HG03520 (cell line): ENCODE measurements around the gene PASD1.

Source experiments
- ATAC-seq: cut with Tn5 transposase; IDR thresholded peaks from one replicate; pipeline ENCODE4 v1.9.1; 2021; ENCODE audit warnings: mild to moderate bottlenecking, moderate library complexity; ENCODE audit not compliant: unreplicated experiment

The PASD1 gene

DNA sequence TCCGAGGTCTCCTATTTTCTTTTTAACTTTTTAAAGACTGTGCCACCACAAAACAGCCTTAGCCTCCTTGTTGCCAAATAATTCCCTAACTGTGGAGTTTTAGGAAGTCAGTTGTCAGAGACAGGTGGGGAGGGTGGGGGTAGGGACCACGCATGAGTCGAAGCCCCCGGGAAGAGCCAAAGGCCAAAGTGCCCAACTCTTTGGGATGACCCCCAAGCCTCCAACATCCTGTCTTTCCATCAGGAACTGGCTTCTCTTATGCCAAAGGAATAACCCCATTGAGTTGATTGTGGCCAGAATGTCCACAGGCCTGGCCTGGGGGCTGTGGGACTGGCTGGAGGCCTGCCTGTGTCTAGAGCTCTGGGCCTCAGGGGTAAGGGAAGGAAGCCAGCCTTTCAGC lies 137.6 kb downstream of the PASD1 start:
- ATAC-seq = no peak

DNA sequence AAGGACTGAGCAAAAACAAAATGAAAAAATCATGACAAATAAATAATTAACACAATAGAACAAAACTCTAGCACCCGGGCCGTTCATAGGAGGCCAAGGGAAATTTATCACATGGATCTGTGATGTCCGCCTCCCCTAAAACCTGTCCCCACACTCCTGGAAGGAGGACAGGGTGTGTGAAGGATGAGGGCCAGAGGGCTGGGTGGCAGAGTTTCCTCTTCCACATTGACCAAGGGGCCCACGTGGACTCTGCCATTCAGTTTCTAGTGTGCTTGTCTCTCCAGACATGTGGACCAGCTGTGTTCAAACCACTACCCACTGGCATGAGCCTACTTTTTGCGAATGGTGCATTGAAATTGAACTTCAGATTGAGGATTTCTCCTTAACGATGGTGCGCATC lies 138.1 kb downstream of the PASD1 start:
- no peak for ATAC-seq

DNA sequence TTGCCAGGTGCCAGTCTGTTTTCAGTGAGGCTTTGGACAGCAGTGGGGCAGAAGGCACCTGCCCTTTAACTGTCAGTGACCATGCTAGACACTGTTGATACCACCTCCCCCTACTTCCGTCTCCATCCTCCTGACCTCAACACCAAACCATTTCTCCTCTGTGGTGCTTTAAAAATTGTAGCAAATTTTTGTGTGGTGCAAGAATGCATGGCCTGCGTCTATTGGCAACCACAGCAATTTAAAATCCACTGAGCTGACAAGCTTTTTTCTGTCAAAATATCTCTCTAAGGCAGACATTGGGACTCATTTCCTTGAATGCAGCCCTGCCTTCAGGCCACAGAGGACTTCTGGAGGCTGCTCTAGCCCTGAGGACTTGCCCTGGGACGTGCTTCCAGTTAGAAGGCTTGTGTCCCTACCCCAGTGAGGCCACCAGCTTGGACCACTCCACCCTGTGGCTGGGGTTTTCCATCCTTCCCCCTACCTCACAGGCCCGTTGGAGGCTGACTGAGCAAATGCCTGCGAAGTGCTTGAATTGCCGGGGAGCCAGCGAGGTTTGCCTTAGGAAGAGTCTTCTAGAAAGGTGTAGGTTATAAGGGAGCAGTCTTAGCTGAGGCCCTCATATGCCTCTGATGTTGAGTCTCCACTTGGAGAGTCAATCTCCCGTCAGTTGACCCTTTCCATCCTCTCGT lies 138.7 kb downstream of the PASD1 start:
- no peak for ATAC-seq

DNA sequence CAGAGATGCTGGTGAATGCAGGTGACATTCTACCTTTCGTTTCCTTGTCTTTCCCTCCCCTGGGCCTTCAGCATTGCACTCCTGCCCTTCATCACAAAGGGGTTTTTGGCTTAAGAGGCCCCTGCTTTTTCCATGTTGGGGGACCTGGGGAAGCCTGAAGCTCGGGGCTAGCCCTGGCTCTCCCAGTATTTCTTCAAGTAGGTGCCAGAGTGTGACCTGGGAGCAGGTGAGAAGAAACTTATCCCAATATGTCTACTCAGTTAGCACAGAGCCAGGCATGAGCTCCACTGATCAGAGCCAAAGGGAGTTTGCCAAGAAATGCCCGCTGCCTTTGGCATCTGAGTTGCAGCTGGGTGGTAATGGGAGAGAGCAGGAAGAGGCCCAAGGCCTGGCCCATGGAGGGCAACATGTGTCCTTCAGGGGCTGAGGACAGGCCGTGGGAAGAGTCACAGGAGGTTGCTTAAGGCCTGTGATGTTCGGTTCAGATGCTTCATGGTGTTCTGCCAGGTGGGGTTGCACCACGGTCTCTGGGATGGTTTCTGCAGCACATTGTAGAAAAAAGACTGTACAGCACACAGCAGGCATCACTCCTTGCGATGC lies 139.4 kb downstream of the PASD1 start:
- ATAC-seq = no peak

DNA sequence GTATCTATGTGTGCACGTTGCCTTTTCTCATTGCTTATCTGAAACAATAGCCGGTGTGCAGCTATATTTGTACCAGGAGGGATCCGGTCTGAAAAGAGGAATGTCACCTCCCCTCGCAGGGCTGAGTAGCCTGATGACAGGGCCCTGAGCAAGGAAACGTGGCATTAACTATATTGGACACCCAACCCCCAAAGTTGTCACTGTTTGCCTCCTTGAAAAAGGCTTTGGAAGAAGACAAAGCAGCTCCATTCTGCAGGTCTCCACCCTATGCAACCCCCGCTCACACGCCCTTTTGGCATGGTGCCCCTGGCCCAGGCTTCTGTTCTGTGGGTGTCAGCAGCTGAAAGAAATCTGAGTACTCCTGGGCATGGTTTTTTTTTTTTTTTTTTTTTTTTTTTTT lies 140.0 kb downstream of the PASD1 start:
- ATAC-seq = no peak

DNA sequence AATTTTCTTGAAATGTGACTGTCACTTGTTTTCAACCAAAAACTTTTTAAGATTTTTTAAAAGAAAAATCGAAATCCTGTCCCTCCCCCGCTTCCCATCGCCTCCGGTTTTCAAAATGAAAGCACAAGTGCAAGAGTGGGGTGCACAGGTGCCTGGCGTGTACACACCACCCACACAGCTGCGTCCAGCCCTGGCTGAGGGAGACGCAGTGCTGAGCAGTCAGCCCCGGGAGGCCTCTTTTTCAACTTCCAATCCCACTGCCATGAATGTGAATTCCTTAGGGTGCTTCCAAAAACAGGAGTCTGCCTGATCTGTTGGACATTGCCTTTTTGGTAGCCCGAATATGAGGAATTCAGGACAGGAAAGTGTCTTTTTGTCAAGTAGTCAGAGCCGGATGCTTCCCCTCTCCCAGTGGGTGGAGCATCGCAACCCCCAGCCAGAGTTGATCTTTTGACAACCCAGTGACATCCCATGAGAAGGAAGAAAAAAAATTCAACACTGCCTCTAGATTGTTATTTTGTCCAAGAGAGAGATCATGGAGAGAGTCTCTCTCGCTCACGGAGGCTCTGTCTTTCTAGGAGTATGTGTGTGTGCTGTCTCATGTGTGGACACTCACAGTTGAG lies 140.7 kb downstream of the PASD1 start:
- ATAC-seq = no peak

DNA sequence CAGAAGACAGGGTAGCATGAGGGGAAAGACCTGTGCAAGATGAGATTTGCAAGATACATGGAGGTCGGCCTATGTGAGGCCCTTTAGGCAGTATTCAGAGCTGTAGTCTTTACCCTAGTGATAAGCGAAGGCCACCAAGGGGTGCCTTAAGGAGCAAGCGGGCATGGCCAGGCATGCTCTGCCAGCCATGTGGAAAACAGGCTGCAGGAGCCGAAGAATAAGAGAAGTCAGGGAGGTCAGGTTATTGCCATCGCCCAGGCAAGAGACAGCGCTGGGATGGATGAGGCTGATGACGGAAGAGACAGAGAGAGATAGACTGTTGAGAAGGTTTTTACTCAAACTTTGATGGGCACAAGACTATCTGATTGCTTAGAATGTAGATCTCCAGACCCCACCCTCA lies 145.3 kb downstream of the PASD1 start:
- ATAC-seq = no peak

DNA sequence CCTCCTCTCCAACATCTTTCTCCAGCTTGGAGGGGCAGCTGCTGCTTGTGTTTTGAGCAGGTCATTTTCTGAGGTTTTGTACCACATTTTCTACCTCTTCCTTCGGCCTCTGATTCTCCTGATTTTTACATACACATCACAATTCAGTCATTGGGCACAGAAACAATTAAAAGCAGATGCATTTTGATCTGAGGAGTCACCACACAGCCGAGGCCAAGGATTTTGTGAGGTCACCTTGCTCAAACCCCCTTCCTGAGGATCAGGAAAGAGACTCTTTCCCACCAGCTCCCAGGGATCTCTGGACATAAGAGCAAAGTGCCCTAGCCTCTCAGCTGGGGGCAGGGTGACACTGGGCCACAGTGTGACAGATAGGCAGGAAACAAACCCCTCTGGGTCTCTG lies 147.0 kb downstream of the PASD1 start:
- ATAC-seq = no peak

DNA sequence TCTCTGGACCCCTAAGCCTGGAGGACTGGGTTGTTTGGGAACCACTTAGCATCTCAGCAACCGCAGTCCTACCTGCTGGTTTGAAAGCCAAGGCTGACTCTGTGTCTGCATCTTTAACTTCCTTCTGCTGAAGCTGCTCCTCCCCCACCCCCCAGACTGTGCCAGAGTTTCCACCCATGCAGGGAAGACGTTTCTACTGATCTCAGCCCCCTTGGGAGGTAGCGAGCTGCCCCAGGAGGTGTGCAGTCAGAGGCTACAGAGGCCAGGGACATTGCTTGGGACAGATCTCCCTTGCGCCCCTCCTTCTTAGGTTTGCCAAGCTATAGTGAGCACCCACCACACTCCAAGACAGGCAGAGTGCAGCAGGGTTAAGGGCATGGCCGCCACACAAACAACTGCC lies 147.7 kb downstream of the PASD1 start:
- ATAC-seq = no peak

DNA sequence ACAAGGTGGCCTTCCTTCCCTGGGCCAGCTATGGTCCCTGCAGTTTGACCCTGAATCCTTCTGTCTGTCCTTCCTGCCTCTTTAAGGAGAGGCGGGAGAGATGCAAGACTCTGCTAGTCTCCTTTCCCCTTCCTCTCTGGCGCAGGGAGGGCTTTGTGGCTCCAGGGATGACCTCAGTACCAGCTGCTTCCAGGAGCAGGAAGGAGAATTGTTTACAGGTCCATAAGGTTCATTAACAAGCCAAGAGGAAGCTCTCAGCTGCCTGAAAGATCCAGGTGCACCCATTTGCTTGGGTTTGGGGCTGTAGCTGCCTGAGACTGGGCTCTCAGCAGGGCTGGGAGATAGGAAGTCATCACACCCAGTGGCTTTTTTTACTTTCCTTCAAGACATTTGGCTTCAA lies 148.3 kb downstream of the PASD1 start:
- no peak for ATAC-seq

DNA sequence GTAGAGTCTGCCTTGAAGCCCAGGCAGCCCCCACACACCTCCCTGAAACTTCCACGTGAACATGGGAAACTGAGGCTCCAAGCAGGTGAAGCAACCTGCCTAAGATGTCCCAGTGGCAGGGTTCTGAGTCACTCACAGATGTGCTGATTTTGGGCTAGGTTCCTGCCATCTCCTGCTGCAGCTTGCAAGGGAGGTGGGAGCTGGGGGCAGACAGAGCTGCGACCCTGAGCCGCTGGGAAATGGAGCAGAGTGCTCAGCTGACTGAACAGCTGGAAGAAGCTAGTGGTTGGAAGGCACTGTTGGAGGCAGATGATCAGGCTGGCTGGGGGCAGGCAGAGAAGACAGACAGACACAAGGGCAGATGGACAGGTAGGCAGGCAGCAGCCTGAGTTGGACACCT lies 148.8 kb downstream of the PASD1 start:
- ATAC-seq = no peak

DNA sequence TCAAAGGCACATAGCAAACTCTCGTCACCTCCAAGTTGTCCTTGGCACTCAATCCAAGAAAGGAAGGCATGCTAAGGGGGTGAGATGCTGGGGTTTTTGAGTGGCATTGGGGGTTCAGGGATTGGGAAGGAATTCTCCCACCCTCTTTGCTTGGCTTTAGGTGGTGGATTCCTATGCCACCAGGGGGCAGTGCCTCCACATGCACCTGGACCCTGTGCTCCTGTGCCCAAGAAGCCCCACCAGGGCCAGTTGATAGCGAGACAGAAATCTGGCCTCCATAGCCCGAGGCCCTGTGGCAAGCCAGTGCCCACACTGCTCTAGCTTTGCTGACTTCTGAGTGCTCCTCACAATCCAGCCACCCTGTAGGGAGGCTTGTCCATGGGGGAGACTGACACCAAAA lies 150.4 kb downstream of the PASD1 start:
- ATAC-seq = no peak

DNA sequence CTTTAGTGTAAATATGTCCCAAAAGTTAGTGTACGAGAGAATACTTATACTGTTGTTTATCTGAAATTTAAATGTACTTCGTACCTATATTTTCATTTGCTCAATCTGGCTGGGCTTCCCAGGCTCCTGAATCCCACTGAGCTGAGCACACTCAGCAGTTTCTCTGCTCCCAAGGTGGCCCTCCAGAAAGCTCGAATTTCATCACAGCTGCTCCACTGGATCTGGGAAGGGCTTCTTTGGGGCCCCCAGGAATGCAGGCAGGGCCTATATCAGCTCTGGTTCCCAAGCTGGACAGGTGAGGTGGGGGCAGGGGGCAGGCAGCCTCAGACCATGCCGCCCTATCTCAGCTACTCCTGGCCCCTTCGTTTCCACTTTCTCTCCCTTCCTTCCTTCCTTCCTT lies 150.9 kb downstream of the PASD1 start:
- ATAC-seq = no peak

DNA sequence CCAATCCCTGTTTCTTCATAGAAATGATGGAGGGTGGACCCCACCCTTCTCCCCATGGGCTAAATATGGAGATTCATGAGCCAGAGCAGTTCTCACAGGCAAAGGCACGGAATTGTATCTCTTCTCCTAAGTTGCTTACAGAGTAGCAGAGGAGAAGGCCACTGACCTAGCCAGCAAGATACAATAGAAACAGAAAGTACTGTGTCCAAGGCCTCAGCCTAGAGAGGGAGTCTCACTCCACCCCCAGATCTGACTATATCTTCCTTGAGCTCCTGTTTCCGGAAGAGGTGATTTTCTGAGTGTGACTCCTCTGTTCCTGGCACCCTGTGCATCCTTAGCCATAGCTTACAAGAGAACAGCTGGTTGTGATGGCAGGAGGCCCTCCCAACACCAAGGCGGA lies 152.3 kb downstream of the PASD1 start, which contains the start of gene FATE1:
FATE1 (plus strand) TSS at position 284 of the 400 bp plus-strand sequence; CDS start at position 369, 85 bp downstream.
- ATAC-seq = no peak

DNA sequence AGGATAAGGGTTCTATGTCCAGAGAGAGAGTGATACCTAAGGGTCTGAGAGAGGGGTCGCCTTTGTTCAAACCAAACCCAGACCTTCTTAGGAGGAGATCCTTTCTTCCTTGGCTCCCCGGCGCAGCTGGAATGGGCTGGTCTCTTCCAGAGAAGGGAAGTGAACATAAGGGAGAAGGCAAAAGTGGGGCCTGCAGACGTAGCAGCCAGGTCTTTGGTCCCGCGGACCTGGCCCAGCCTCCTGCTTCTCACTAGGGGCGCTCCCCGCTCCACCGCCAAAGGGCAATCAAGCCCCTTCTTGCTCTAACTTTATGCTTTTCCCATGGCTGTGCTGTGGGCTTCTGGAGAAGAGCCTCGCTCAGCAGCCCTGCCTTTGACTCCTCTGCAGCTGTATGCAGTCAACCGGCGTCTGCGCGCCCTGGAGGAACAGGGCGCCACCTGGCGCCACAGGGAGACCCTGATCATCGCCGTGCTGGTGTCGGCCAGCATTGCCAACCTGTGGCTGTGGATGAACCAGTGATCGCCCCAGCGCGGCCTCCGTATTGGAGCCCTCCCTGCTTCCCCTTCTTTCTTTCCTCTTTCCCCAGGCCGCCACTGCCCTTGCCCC lies 158.9 kb downstream of the PASD1 start:
- no peak for ATAC-seq

DNA sequence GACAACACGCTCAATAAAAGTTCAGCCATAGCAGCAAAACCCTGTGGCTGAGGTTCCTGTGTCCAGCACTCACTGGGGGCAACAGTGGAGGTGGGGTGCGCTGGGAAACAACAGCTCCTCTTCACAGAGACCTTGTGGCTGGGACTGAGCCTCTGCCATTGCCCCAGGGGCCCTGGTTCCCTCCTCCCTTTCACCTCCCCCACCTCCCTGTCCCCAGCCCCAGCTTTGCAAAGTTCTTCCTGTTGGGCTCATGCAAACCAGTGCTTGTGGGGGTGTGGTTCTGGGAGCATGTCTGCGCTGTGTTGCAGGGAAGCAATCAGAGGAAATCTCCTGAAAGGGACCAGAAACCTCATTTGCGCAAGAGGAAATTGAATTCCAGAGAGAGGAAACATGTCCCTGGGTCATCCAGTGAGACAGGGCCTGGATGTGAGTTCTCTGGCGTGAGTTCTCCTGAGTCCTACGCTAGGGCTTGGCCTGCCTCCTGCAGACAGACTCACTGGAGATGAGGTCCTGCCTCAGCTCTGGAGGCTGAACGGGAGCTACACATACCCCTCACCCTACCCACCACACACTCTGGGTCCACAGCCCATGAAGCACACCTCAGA lies 159.8 kb downstream of the PASD1 start:
- ATAC-seq = no peak

DNA sequence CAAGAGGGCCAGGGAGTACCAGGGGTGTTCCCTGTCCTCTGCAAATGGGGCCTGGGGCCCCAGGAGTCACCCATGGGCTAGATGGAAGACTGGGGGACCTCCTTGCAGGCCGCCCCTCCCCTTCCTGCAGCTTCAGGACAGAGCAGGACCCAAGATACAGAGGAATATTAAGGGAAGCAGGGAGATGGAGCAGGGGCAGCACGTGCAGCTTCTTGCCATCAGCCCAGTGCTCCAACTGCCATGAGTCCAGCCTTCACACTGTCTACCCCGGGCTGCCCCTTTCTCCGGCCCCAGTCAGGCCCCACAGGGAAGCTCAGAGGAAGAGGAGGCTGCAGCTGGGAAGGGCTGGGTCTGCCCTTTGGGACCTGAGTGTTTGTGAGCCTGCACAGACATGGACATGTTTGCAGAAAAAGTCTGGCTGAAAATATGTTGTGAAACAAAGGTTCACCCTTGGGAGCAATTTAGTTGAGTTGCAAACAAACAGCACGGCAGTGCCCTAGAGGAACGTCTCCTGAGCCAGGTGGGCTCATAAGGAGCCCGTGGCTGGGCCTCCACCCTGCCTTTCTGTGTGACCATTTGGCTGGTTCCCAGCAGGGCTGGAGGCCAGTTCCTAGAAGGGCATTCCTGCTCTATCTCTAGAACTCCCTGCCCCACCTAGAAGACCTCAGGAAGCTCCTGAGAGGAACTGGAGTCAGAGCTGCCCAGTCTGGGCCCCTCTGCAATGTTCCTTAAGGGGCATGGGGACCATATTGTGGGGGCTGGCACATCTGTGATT lies 161.3 kb downstream of the PASD1 start:
- no peak for ATAC-seq

DNA sequence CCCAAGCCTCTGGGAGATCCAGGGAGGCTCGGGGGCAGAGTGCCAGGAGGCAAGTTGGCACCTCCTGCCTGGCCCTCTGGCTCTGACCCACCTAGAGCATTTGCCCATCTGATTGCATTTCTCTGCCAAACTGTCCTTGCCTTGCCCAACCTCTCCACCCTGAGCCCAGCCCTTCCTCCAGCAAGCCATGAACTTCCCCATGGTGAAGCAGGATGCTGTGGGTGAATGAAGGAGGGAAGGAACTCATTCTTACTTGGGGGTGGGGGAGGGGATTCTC lies 161.8 kb downstream of the PASD1 start:
- ATAC-seq = no peak
